Esophagus squamous epithelium (tissue), 5 donors: ENCODE results near the gene FAM163B. TPM values are rescaled to one million over a fixed set of nuclear protein-coding genes. Genes with fewer than 3 reads are reported as not detected.

Experiments used
- DNase-seq: peaks from one replicate; lab custom pipeline; 2025; lab: John Stamatoyannopoulos, UW
- H3K27ac ChIP-seq, 4 donors: fragments of 200-600 bp; sonication (generic); one replicate each; pipeline ENCODE4 v1.5.1; 2016 to 2019; ENCODE audit warnings: mild to moderate bottlenecking in 1 of 4
- H3K27me3 ChIP-seq, 4 donors: fragments of 200-600 bp; sonication (generic); 1 replicate in 3 of 4; 2 replicates in 1 of 4; pipeline versions ENCODE4 v1.5.1 to v1.6.0; 2017 to 2021; ENCODE audit warnings: antibody characterized with exemption in 1 of 4
- H3K36me3 ChIP-seq, 3 donors: fragments of 200-600 bp; sonication (generic); one replicate each; pipeline ENCODE4 v1.5.1; 2016 to 2019
- H3K4me1 ChIP-seq, 3 donors: fragments of 200-600 bp; sonication (generic); one replicate each; pipeline ENCODE4 v1.5.1; 2017 to 2019
- H3K4me3 ChIP-seq, 4 donors: fragments of 200-600 bp; sonication (generic); 1 replicate in 3 of 4; 2 replicates in 1 of 4; pipeline ENCODE4 v1.5.1; 2016 to 2019; ENCODE audit warnings: mild to moderate bottlenecking in 2 of 4, moderate library complexity in 1 of 4
- H3K9me3 ChIP-seq, 3 donors: fragments of 200-600 bp; sonication (generic); one replicate each; pipeline ENCODE4 v1.5.1; 2016 to 2019
- POLR2A ChIP-seq, 4 donors: fragments of 450-650 bp; IDR thresholded peaks; one replicate each; pipeline ENCODE4 v1.6.1; 2017; ENCODE audit warnings: antibody characterized with exemption in 4 of 4, mild to moderate bottlenecking in 4 of 4, moderate library complexity in 3 of 4
- WGBS, 2 donors: methylation state at CpG; one replicate each; pipeline ENCODE4 v1.1.5; 2018; 5-methylcytosine and 5-hydroxymethylcytosine counted together
- intact Hi-C: fragments of 100-400 bp; cut with DNase I; formaldehyde crosslinking; loops from one replicate; pipeline ENCODE4 v1.15.0; 2022
- total RNA-seq, 4 donors: library from RNA; depleted of rRNA; stranded (reverse); fragments of >200 nt; gene quantifications; one replicate each; pipeline ENCODE4 v1.1.0, GENCODE V29; 2016
- TF ChIP-seq, protein P1 (sequence below), 6 experiments: fragments of 450-650 bp in 4 of 6; fragments of 200-600 bp in 2 of 6; sonication (generic) in 2 of 6; IDR thresholded peaks; one replicate each; pipeline ENCODE4 v1.5.1; 2016 to 2019; ENCODE audit warnings: antibody characterized with exemption in 6 of 6, mild to moderate bottlenecking in 4 of 6, moderate library complexity in 4 of 6
- donor health status: DM: yes; HTN: yes; CAD: no.

Gene FAM163B
- total RNA-seq, 4 donors from 2014 or later: not detected

DNA sequence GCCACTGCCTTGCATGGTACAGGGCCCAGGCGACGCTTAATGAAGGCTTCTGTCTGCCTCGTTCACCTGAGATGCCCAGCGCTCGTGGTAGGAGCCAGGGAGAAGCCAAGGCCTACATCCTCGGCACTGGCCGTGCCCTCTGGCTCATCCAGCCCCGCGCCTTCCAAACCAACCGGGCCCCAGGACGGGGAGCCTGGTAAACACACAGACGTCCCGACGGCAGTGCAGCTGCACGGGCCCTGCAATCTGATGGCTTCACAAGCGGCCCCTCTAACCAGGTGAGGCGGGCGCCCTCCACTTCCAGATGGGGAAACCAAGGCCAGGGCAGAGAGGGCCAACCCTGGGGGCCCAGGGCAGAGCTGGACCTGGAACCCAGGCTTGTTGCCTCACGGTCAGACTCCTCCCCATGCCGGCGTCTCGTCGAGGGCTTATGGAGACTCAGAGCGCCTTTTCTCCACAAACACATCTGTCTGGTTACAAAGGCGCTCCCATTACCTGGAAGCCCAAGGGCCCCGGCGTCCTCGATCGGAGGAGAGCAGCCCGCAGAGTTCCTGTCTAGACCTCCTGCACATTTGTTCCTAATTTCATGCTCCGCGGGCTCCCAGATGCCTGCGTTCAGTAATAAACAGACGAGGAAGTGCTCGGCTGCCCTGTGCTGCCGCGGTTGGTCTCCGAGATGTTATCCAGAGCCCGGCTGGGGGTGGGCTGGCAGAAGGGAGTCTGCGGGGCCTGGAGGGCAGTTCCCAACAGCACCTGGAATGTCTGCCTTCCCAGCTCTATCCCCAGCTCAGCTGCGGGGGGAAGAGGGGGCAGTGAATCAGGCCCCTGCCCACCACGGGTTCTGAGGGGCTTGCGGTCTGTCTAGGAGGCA lies 23.5 kb downstream of the FAM163B start:
- DNase-seq: no peak
- Histone ChIP-seq H3K4me1 (peaks cover 0 to 42% (median 22%) of the 10 kb centered on the region in 3 donors), H3K9me3 (no peaks in the 10 kb centered on the region), H3K4me3 (no peak overlapping the region), H3K27me3 (peaks cover 0 to 67% (median 0%) of the 10 kb centered on the region in 4 donors), H3K36me3 (no peaks in the 10 kb centered on the region), H3K27ac (no peak overlapping the region)
- no peak for TF ChIP-seq POLR2A (IDR thresholded peaks at IDR 0.05)
- TF ChIP-seq, protein P1, sequence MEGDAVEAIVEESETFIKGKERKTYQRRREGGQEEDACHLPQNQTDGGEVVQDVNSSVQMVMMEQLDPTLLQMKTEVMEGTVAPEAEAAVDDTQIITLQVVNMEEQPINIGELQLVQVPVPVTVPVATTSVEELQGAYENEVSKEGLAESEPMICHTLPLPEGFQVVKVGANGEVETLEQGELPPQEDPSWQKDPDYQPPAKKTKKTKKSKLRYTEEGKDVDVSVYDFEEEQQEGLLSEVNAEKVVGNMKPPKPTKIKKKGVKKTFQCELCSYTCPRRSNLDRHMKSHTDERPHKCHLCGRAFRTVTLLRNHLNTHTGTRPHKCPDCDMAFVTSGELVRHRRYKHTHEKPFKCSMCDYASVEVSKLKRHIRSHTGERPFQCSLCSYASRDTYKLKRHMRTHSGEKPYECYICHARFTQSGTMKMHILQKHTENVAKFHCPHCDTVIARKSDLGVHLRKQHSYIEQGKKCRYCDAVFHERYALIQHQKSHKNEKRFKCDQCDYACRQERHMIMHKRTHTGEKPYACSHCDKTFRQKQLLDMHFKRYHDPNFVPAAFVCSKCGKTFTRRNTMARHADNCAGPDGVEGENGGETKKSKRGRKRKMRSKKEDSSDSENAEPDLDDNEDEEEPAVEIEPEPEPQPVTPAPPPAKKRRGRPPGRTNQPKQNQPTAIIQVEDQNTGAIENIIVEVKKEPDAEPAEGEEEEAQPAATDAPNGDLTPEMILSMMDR (IDR thresholded peaks at IDR 0.05): no peak
- intact Hi-C loops: no loop called here
- 6 to 19% methylated on average over 8 of the region's 43 CpGs for WGBS, 2 donors

DNA sequence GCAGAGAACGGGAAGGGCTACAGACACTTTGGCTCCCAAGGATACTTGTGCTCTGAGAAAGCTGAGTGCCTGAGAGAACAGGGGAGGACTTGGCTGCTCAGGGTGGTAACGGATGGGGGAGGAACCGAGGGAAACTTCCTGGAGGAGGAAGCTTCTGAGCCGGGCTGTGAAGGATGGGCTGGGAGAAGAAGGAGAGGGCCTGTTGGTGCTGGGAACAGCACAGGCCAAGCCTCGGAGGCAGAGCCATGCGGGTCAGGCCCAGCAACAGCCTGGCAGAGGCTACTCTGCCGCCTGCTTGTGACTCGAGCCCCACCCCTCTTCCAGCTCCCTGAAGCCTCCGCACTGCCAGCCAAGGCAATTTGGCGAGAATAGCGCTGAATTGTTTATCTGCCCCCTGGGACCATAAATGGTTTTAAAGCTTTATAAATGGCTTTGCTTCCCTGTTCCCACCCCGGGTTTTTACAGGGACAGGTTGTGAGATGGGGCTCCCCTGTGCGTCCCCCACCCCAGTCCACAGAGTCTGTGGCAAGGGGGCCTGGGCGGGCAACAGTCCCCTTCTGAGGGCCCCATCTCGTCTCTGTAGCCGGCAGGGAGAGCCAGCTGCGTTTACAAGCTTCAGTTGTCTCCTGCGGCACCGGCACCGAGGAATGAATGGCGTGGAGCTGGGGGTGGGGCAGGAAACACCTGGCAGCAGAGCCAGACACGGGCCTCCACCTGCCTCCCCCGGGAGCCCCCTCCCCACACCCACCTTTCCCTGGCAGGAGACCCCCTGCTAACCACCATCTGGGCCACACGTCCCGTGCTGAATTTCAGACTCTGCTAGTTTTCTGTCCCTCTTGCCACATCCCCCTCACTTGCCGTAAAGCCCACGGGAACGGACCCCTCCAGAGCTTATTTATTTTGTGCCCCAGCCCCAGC lies 24.4 kb downstream of the FAM163B start:
- Histone ChIP-seq H3K36me3 (no peaks in the 10 kb centered on the region), H3K4me3 (no peak overlapping the region), H3K27me3 (peaks cover 0 to 61% (median 0%) of the 10 kb centered on the region in 4 donors), H3K4me1 (peaks cover 0 to 42% (median 22%) of the 10 kb centered on the region in 3 donors), H3K27ac (peak overlapping the region in 3 of 4 donors; percentile 49 to 70 (median 53)), H3K9me3 (no peaks in the 10 kb centered on the region)
- WGBS, 2 donors: 13 to 15% methylated on average over 18 of the region's 28 CpGs
- no peak for TF ChIP-seq POLR2A (IDR thresholded peaks at IDR 0.05)
- TF ChIP-seq, protein P1 (IDR thresholded peaks at IDR 0.05): no peak
- intact Hi-C loops: no loop called here
- DNase-seq: no peak

DNA sequence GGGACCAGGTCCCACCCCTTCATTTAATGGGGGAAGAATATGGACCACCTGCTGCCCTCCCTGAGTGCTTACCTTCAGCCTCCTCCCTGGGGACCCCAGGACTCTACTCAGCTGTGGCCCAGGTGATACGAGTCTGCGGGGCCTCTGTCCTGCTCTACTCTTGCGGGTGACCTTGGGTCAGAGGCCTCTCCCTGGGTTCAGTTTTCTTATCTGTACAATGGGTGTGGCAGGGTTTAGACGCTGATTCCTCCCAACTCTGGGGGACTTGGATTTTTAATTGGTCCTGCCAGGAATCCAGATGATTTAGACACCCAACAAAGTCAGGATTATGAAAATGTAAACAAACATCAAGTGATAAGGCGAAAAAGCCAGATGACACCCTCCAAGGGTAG lies 25.0 kb downstream of the FAM163B start:
- Histone ChIP-seq H3K27me3 (peaks cover 0 to 58% (median 0%) of the 10 kb centered on the region in 4 donors), H3K4me1 (peaks cover 0 to 42% (median 22%) of the 10 kb centered on the region in 3 donors), H3K36me3 (no peaks in the 10 kb centered on the region), H3K27ac (peak overlapping the region in 3 of 4 donors; percentile 49 to 70 (median 53)), H3K9me3 (no peaks in the 10 kb centered on the region), H3K4me3 (no peak overlapping the region)
- WGBS, 2 donors: 71 to 73% methylated on average over 4 of the region's 5 CpGs
- intact Hi-C loops: no loop called here
- no peak for DNase-seq
- TF ChIP-seq, protein P1 (IDR thresholded peaks at IDR 0.05): no peak
- no peak for TF ChIP-seq POLR2A (IDR thresholded peaks at IDR 0.05)

DNA sequence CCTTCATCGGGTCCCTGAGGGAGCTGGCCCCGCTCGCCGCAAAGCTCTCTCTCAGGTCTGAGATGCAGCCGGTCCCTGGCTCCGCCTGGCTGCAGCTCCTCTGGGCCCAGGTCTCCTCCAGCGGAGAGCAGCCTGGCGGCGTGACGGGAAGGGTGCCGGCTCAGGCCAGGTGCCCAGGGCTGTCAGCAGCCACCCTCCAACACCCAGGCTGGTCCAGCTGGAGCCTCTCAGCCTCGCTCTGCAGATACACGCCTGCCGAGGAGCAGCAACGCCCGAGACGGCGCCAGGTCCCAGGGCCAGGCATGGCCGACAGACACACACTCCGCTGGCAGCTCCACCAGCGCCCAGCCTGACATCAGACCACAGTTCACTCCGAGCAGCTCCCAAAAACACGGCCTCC lies 25.6 kb downstream of the FAM163B start:
- intact Hi-C loops: no loop called here
- Histone ChIP-seq H3K4me3 (no peak overlapping the region), H3K4me1 (peaks cover 0 to 42% (median 22%) of the 10 kb centered on the region in 3 donors), H3K9me3 (no peaks in the 10 kb centered on the region), H3K36me3 (no peaks in the 10 kb centered on the region), H3K27ac (peak overlapping the region in 3 of 4 donors; percentile 49 to 70 (median 53)), H3K27me3 (peaks cover 0 to 61% (median 0%) of the 10 kb centered on the region in 4 donors)
- no peak for TF ChIP-seq POLR2A (IDR thresholded peaks at IDR 0.05)
- TF ChIP-seq, protein P1 (IDR thresholded peaks at IDR 0.05): no peak
- 50 to 77% methylated on average over 1 to 3 of the region's 23 CpGs for WGBS, 2 donors
- no peak for DNase-seq
